Lung (tissue), 12 donors: ENCODE data around the gene TAGLN3. TPM values are rescaled to one million over a fixed set of nuclear protein-coding genes. Genes with fewer than 3 reads are reported as not detected.
A peak's percentile ranks its signal among the peaks of the same experiment; 100 is the strongest.

Source experiments
- ATAC-seq: fragments of 200-7000 bp; cut with Tn5 transposase; one replicate; pipeline ENCODE4 v1.9.1; 2020; ENCODE audit warnings: moderate number of reproducible peaks; ENCODE audit not compliant: insufficient read depth, low FRiP score
- DNase-seq, 3 donors: peaks; one replicate each; pipeline ENCODE4 v3.0.0-alpha.2; 2013 to 2017
- H3K27ac ChIP-seq, 2 donors: one replicate each; pipeline ENCODE4 v1.5.1; 2013; ENCODE audit warnings: mild to moderate bottlenecking in 2 of 2, moderate library complexity in 2 of 2, control low read depth in 1 of 2, inconsistent platforms in 1 of 2, low read depth in 1 of 2, low read length in 1 of 2
- H3K27me3 ChIP-seq, 3 donors: one replicate each; pipeline ENCODE4 v1.5.1; 2013; ENCODE audit warnings: low read length in 2 of 3; ENCODE audit not compliant: control insufficient read depth in 3 of 3, insufficient read depth in 3 of 3
- H3K36me3 ChIP-seq, 4 donors: one replicate each; pipeline ENCODE4 v1.5.1; 2013; ENCODE audit warnings: low read length in 4 of 4, mild to moderate bottlenecking in 1 of 4, moderate library complexity in 1 of 4; ENCODE audit not compliant: control insufficient read depth in 4 of 4, insufficient read depth in 4 of 4
- H3K4me1 ChIP-seq, 5 donors: one replicate each; pipeline ENCODE4 v1.5.1; 2013; ENCODE audit warnings: low read length in 5 of 5, mild to moderate bottlenecking in 2 of 5, moderate library complexity in 1 of 5; ENCODE audit not compliant: control insufficient read depth in 5 of 5, insufficient read depth in 5 of 5
- H3K4me3 ChIP-seq: one replicate; pipeline ENCODE4 v1.5.1; 2013; ENCODE audit warnings: mild to moderate bottlenecking, control low read depth, moderate library complexity
- H3K9ac ChIP-seq, 2 donors: one replicate each; pipeline ENCODE4 v1.5.1; 2013; ENCODE audit warnings: low read length in 2 of 2, control low read depth in 1 of 2; ENCODE audit not compliant: insufficient read depth in 1 of 2
- H3K9me3 ChIP-seq, 4 donors: one replicate each; pipeline ENCODE4 v1.5.1; 2013; ENCODE audit warnings: low read length in 3 of 4, mild to moderate bottlenecking in 1 of 4, moderate library complexity in 1 of 4; ENCODE audit not compliant: control insufficient read depth in 4 of 4, insufficient read depth in 3 of 4
- CTCF ChIP-seq: IDR thresholded peaks from 2 replicates; pipeline ENCODE4 v1.5.1; 2012; ENCODE audit warnings: mild to moderate bottlenecking; ENCODE audit errors: control extremely low read depth, extremely low read depth
- WGBS, 2 donors: extraction: QIAGEN DNeasy Blood & Tissue Kit; methylation state at CpG; one replicate each; pipeline ENCODE4 v1.1.7; 2013; 5-methylcytosine and 5-hydroxymethylcytosine counted together
- polyA plus RNA-seq, 2 donors: library from polyadenylated mRNA; stranded (reverse); fragments of 200-250 nt; gene quantifications; one replicate each; pipeline ENCODE4 v1.2.1, GENCODE V29; 2013
- total RNA-seq, 2 donors: library from RNA; depleted of rRNA in 1 of 2; stranded (reverse); fragments of >200 nt in 1 of 2; gene quantifications; one replicate each; pipeline ENCODE4 v1.2.1, GENCODE V29; 2014 to 2021
- donor health status: control.
- donor health status: control.
- donor health status: Bipolar disorder and iron deficiency.
- donor health status: healthy.
- donor health status: DM: yes; HTN: yes; CAD: no.

The TAGLN3 gene
- total and polyA plus RNA-seq, 4 donors: 0.71 to 2.6 (median 1.6) TPM

GRCh38 chr3:112042842-112043280 lies 44.1 kb downstream of the TAGLN3 start:
- no peak overlapping the region for H3K9ac ChIP-seq
- no peaks in the 10 kb centered on the region for H3K27me3 ChIP-seq
- no peak for TF ChIP-seq CTCF
- H3K4me1 ChIP-seq: no peaks in the 10 kb centered on the region
- ATAC-seq: no peak
- H3K9me3 ChIP-seq: no peaks in the 10 kb centered on the region
- 71 to 84% methylated on average over 6 of the region's 6 CpGs for WGBS, 2 donors
- H3K4me3 ChIP-seq: no peak overlapping the region
- H3K27ac ChIP-seq: no peak overlapping the region
- peak in 2 of 3 donors; percentile 27 to 29 for DNase-seq
- H3K36me3 ChIP-seq: no peaks in the 10 kb centered on the region

GRCh38 chr3:112043621-112044201 lies 45.0 kb downstream of the TAGLN3 start:
- Histone ChIP-seq H3K9ac (peak overlapping the region in 1 of 2 donors; percentile 23), H3K4me1 (no peaks in the 10 kb centered on the region), H3K9me3 (no peaks in the 10 kb centered on the region), H3K4me3 (no peak overlapping the region), H3K36me3 (no peaks in the 10 kb centered on the region), H3K27me3 (no peaks in the 10 kb centered on the region), H3K27ac (no peak overlapping the region)
- DNase-seq: peak; percentile 68 to 88 (median 87)
- ATAC-seq: peak; percentile 88
- WGBS, 2 donors: 9 to 13% methylated on average over 7 of the region's 7 CpGs
- TF ChIP-seq CTCF: peak; percentile 46

GRCh38 chr3:112046599-112046998 lies 47.9 kb downstream of the TAGLN3 start:
- H3K27me3 ChIP-seq: no peaks in the 10 kb centered on the region
- no peaks in the 10 kb centered on the region for H3K36me3 ChIP-seq
- no peak overlapping the region for H3K9ac ChIP-seq
- no peaks in the 10 kb centered on the region for H3K9me3 ChIP-seq
- no peaks in the 10 kb centered on the region for H3K4me1 ChIP-seq
- TF ChIP-seq CTCF: no peak
- H3K4me3 ChIP-seq: no peak overlapping the region
- DNase-seq: no peak
- ATAC-seq: no peak
- no peak overlapping the region for H3K27ac ChIP-seq
- 65 to 83% methylated on average over 4 of the region's 4 CpGs for WGBS, 2 donors

GRCh38 chr3:112047264-112047663 lies 48.5 kb downstream of the TAGLN3 start:
- Histone ChIP-seq H3K9ac (no peak overlapping the region), H3K36me3 (no peaks in the 10 kb centered on the region), H3K27ac (no peak overlapping the region), H3K4me1 (no peaks in the 10 kb centered on the region), H3K27me3 (no peaks in the 10 kb centered on the region), H3K9me3 (no peaks in the 10 kb centered on the region), H3K4me3 (no peak overlapping the region)
- ATAC-seq (no peak), DNase-seq (no peak)
- WGBS, 2 donors: 83 to 89% methylated on average over 1 of the region's 1 CpG
- no peak for TF ChIP-seq CTCF
